Measurements from ENCODE around the gene CFAP157.

CFAP157 gene

GRCh38 chr9:127693143-127693542, 13.6 kb upstream of the CFAP157 start:
- no peak for DNase-seq (ENCODE audit: low read depth)

- DNase-seq (ENCODE audit: low read depth) = no peak
These were observed 13.1 kb upstream of the CFAP157 start for GRCh38 chr9:127693697-127694096.

- peak; percentile 20 for DNase-seq (ENCODE audit: low read depth)
These were observed 11.7 kb upstream of the CFAP157 start for GRCh38 chr9:127694890-127695720.

- DNase-seq (ENCODE audit: low read depth) = no peak
These were observed 9.2 kb upstream of the CFAP157 start for GRCh38 chr9:127697575-127697974.

GRCh38 chr9:127698386-127698785, 8.4 kb upstream of the CFAP157 start:
- DNase-seq (ENCODE audit: low read depth) = no peak

- peak; percentile 64 for DNase-seq (ENCODE audit: low read depth)
These were observed 7.7 kb upstream of the CFAP157 start for GRCh38 chr9:127698985-127699670.

GRCh38 chr9:127700140-127700539, 6.6 kb upstream of the CFAP157 start:
- no peak for DNase-seq (ENCODE audit: low read depth)

GRCh38 chr9:127700594-127701255, 6.1 kb upstream of the CFAP157 start:
- no peak for DNase-seq (ENCODE audit: low read depth)

GRCh38 chr9:127703289-127703946, 3.4 kb upstream of the CFAP157 start:
- DNase-seq (ENCODE audit: low read depth) = no peak

GRCh38 chr9:127705577-127706379, 1.0 kb upstream of the CFAP157 start:
- no peak for DNase-seq (ENCODE audit: low read depth)

- DNase-seq (ENCODE audit: low read depth) = no peak
These were observed 978 bp downstream of the CFAP157 start for GRCh38 chr9:127707766-127708165.

- no peak for DNase-seq (ENCODE audit: low read depth)
These were observed 2.3 kb downstream of the CFAP157 start for GRCh38 chr9:127708952-127709587.

GRCh38 chr9:127710204-127710783, 3.5 kb downstream of the CFAP157 start:
- DNase-seq (ENCODE audit: low read depth) = no peak

- no peak for DNase-seq (ENCODE audit: low read depth)
These were observed 4.5 kb downstream of the CFAP157 start for GRCh38 chr9:127711226-127711701.

GRCh38 chr9:127711831-127712274, 5.1 kb downstream of the CFAP157 start:
- no peak for DNase-seq (ENCODE audit: low read depth)

GRCh38 chr9:127712371-127712770, 5.6 kb downstream of the CFAP157 start:
- DNase-seq (ENCODE audit: low read depth) = no peak

GRCh38 chr9:127712867-127713266, 6.1 kb downstream of the CFAP157 start:
- no peak for DNase-seq (ENCODE audit: low read depth)

- no peak for DNase-seq (ENCODE audit: low read depth)
These were observed 7.4 kb downstream of the CFAP157 start for GRCh38 chr9:127714020-127714750.

GRCh38 chr9:127714951-127715469, 8.2 kb downstream of the CFAP157 start:
- no peak for DNase-seq (ENCODE audit: low read depth)
